Hepatocyte (in vitro differentiated cells): ENCODE results near the gene FBXO47.

Experiments
- EZH2 ChIP-seq: fragments of 200-600 bp; sonication (generic); IDR thresholded peaks from 2 replicates; pipeline ENCODE4 v1.6.1; 2016; ENCODE audit warnings: antibody characterized with exemption, mild to moderate bottlenecking, borderline replicate concordance
- EZH2phosphoT487 ChIP-seq: fragments of 200-600 bp; sonication (generic); IDR thresholded peaks from one replicate; pipeline ENCODE4 v1.6.1; 2018; ENCODE audit warnings: antibody characterized with exemption, mild to moderate bottlenecking, low read depth, moderate library complexity; ENCODE audit not compliant: unreplicated experiment, severe bottlenecking
- TF ChIP-seq, protein P1 (sequence below): fragments of 200-600 bp; sonication (generic); IDR thresholded peaks from 2 replicates; pipeline ENCODE4 v1.5.1; 2016; ENCODE audit warnings: antibody characterized with exemption, mild to moderate bottlenecking; ENCODE audit not compliant: poor library complexity

DNA sequence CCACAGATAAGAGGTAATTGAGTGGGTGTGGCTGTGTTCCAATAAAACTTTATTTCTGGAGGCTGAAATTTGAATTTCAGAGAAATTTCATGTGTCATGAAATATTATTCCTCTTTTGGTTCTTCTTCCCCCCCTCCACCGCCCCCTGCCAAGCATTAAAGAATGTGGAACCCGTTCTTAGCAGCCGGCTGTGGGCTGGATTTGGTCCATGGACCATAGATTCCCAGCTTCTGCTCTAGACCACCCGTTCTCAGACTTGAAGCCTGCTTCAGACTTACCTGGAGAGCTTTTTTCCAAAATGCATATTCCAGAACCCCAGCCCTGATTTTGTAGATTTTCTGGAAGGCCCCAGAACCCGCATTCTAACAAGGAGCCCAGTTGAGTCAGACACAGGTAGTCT is 56.9 kb downstream of the FBXO47 start:
- TF ChIP-seq, protein P1, sequence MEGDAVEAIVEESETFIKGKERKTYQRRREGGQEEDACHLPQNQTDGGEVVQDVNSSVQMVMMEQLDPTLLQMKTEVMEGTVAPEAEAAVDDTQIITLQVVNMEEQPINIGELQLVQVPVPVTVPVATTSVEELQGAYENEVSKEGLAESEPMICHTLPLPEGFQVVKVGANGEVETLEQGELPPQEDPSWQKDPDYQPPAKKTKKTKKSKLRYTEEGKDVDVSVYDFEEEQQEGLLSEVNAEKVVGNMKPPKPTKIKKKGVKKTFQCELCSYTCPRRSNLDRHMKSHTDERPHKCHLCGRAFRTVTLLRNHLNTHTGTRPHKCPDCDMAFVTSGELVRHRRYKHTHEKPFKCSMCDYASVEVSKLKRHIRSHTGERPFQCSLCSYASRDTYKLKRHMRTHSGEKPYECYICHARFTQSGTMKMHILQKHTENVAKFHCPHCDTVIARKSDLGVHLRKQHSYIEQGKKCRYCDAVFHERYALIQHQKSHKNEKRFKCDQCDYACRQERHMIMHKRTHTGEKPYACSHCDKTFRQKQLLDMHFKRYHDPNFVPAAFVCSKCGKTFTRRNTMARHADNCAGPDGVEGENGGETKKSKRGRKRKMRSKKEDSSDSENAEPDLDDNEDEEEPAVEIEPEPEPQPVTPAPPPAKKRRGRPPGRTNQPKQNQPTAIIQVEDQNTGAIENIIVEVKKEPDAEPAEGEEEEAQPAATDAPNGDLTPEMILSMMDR: no peak
- no peak for TF ChIP-seq EZH2phosphoT487
- TF ChIP-seq EZH2: no peak
